Measurements from ENCODE around the gene NOTCH3. TPM values are rescaled to one million over a fixed set of nuclear protein-coding genes. Genes with fewer than 3 reads are reported as not detected.
A peak's percentile ranks its signal among the peaks of the same experiment; 100 is the strongest.

Gene NOTCH3
- polyA plus RNA-seq, 1 experiment = 37.6 TPM

- no peak for TF ChIP-seq CTCF (IDR thresholded peaks at IDR 0.05; ENCODE audit: insufficient read depth, low read depth, low read length)
- no peak for DNase-seq (ENCODE audit: low read depth)
- CTCF ChIA-PET = interaction anchor here (1.1 to 1.9 kb wide), 3 partner anchors 14 to 91 kb away, joined by 3 to 5 read pairs (median 3); no protein-coding TSS in a partner anchor
- H3K4me3 ChIP-seq (ENCODE audit: low read depth, low read length) = no peak overlapping the region
- no peaks in the 10 kb centered on the region for H3K27me3 ChIP-seq (ENCODE audit: control insufficient read depth, insufficient read depth, low read length)
- POLR2A ChIA-PET = no interaction called here
- peaks cover 17% of the 10 kb centered on the region for H3K36me3 ChIP-seq (ENCODE audit: control insufficient read depth, insufficient read depth, low read length)
Observed at GRCh38 chr19:15169541-15170285, 31.1 kb downstream of the NOTCH3 start.

- no peak overlapping the region for H3K4me3 ChIP-seq (ENCODE audit: low read depth, low read length)
- peaks cover 16% of the 10 kb centered on the region for H3K36me3 ChIP-seq (ENCODE audit: control insufficient read depth, insufficient read depth, low read length)
- ChIA-PET POLR2A (no interaction called here), CTCF (interaction anchor here (0.6 to 3.3 kb wide), 4 partner anchors 10 to 167 kb away, joined by 3 to 20 read pairs (median 4); no protein-coding TSS in a partner anchor)
- TF ChIP-seq CTCF (IDR thresholded peaks at IDR 0.05; ENCODE audit: insufficient read depth, low read depth, low read length) = no peak
- no peak for DNase-seq (ENCODE audit: low read depth)
- H3K27me3 ChIP-seq (ENCODE audit: control insufficient read depth, insufficient read depth, low read length) = no peaks in the 10 kb centered on the region
Observed at GRCh38 chr19:15166700-15167099, 34.1 kb downstream of the NOTCH3 start.

DNA sequence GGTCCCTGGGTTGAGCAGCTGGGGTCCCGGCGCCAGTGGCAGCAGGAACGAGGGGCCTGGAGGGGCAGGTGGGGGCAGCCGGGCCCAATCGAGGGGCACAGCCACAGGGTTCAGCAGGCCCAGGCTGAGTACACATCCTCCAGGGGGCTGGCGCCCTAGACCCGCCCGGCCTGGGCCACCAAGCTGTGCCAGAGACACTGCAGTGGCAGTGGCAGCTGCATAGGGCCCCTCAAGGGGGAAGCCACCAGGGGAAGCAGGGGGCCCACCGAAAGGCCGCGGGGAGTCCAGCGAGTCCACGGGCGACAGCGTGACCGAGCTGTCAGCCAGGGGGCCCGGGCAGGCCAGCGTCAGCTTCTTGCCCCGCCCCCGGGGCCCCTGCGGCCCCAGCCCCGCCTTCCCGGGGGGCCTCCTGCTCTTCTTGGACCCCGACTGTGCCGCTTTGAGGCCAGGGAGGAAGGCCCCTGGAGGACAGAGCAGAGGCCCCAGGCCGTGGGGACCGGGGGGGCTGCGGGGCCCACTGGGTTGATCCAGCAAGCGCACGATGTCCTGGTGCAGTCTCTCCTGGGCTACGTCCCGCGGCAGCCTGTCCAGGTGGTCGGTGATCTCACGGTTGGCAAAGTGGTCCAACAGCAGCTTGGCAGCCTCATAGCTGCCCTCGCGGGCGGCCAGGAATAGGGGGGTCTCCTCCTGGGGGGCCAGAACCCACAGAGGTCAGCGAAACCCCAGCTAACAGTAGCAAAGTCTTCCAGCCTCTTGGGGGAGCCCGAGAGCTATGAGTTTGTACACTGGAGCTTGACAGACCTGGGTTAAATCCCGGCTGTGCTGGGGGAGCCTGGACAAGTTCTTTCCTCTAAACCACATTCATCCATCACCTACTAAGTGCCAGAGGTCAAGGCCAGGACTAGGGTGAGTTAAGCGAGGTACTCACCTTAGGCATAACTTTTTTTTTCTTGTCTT lies 39.5 kb downstream of the NOTCH3 start:
- peak; percentile 50 for TF ChIP-seq CTCF (IDR thresholded peaks at IDR 0.05; ENCODE audit: insufficient read depth, low read depth, low read length)
- CTCF ChIA-PET = interaction anchor here (0.6 to 2.0 kb wide), 7 partner anchors 12 to 394 kb away, joined by 3 to 6 read pairs (median 3); no protein-coding TSS in a partner anchor
- H3K27me3 ChIP-seq (ENCODE audit: control insufficient read depth, insufficient read depth, low read length) = no peaks in the 10 kb centered on the region
- POLR2A ChIA-PET = no interaction called here
- no peak for DNase-seq (ENCODE audit: low read depth)
- H3K36me3 ChIP-seq (ENCODE audit: control insufficient read depth, insufficient read depth, low read length) = peaks cover 14% of the 10 kb centered on the region
- no peak overlapping the region for H3K4me3 ChIP-seq (ENCODE audit: low read depth, low read length)

DNA sequence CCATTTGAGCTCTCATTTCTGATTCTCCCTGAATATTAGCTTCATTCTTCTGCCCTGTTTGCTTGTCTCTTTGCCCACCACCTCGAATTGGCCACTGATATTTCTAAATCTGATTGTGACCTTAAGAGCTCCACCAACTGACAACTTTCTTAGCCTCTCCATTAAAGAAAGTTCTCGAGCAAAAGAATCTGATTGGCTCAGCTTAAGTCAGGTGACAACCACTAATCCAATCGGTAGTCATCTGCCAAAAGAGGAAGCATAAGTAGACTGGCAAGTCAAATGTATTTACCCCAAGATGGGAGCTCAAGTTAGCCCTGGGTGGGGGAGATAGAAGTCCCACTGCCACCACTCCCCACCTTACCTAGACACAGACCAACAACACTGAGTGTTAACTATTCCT lies 41.5 kb downstream of the NOTCH3 start:
- Histone ChIP-seq H3K4me3 (ENCODE audit: low read depth, low read length) (no peak overlapping the region), H3K36me3 (ENCODE audit: control insufficient read depth, insufficient read depth, low read length) (peaks cover 6% of the 10 kb centered on the region), H3K27me3 (ENCODE audit: control insufficient read depth, insufficient read depth, low read length) (no peaks in the 10 kb centered on the region)
- DNase-seq (ENCODE audit: low read depth) = no peak
- TF ChIP-seq CTCF (IDR thresholded peaks at IDR 0.05; ENCODE audit: insufficient read depth, low read depth, low read length) = no peak
- CTCF ChIA-PET = interaction anchor here (0.6 to 3.0 kb wide), 7 partner anchors 9 to 474 kb away, joined by 3 to 17 read pairs (median 3); no protein-coding TSS in a partner anchor
- POLR2A ChIA-PET = no interaction called here

- POLR2A ChIA-PET = no interaction called here
- Histone ChIP-seq H3K4me3 (ENCODE audit: low read depth, low read length) (no peak overlapping the region), H3K36me3 (ENCODE audit: control insufficient read depth, insufficient read depth, low read length) (no peaks in the 10 kb centered on the region; the same call in 1 of the 2 replicates), H3K27me3 (ENCODE audit: control insufficient read depth, insufficient read depth, low read length) (no peaks in the 10 kb centered on the region)
- no peak for TF ChIP-seq CTCF (IDR thresholded peaks at IDR 0.05; ENCODE audit: insufficient read depth, low read depth, low read length)
- CTCF ChIA-PET = interaction anchor here (3.0 kb wide), 1 partner anchor 55 kb away, joined by 17 read pairs; no protein-coding TSS in a partner anchor
- no peak for DNase-seq (ENCODE audit: low read depth)
Observed at GRCh38 chr19:15156391-15156790, 44.4 kb downstream of the NOTCH3 start.
